HG02588 (cell line): Measurements from ENCODE around the gene FLNA.
"Not testable (repeated sequence)": the region's sequence is repeated elsewhere in the genome, so short reads cannot be mapped to it uniquely, and the experiment has no call there.

Source experiments
- ATAC-seq: cut with Tn5 transposase; IDR thresholded peaks from one replicate; pipeline ENCODE4 v1.9.1; 2021; ENCODE audit warnings: mild to moderate bottlenecking, moderate library complexity; ENCODE audit not compliant: unreplicated experiment

Gene FLNA

GRCh38 chrX:154308108-154308946, 66.1 kb downstream of the FLNA start:
- ATAC-seq, result no peak

DNA sequence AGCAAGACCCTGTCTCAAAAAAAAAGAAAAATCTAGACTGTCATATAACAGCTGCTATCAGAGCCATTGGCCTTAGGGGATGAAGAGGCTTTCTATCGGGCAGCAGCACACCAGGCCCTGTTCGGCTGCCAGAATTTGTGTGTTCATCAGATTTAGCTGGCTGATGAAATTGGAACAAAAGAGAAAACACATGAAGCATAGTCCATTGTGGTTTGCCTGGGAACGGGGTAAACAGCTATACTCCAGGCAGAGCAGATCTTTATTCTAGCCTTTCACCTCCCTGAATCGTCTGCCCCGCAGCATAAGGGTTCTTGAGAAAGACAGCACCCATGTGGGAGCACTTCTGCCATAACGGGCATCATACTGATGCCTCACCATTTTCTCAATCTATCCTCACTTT, 67.2 kb downstream of the FLNA start:
- no peak for ATAC-seq

DNA sequence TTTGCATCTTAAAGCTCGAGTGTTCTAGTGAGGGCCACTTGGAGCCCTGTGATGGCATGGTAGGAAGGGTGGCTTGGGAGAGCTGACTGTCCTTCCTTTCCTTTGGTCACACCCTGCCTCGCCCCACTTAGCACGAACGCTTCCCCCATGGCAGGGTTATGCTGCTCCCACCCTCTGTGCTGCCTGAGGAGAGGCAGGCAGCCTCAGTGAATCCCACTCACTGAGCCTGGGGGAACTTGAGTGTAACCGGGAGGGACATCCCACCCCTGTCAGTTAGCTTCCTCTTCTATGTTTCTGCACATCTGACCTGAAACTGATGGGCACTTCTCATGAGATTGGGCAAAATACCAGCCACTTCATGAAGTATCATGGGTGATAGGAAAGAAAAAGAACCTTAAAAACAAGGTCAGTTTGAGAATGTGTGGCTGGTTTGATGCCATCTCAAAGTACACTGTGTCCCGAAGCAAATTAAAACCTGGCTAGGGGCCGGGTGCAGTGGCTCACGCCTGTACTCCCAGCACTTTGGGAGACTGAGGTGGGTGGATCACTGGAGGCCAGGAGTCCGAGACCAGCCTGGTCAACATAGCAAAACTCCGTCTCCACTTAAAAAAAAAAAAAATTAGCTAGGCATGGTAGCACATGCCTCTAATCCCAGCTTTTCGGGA, 68.8 kb downstream of the FLNA start:
- no peak for ATAC-seq

DNA sequence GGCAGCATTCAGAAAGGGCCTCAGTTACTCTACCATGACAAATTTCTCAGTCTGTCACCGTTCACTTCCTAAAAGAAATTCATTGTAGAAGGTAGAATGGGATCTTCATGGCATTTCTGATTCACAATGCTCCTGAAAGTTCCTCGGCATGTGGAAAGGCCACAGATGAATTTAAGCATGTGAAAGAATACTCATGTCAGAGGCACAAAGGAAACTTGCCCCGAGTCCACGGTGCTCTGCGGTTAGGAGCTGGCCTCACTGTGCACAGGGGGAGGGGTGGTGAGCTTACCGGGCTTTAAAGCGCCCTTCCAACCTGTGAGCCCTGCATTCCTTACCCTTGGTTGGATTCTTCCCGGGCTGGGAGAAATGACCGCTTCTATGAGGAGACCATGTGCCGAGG, 69.6 kb downstream of the FLNA start:
- no peak for ATAC-seq

- no peak for ATAC-seq
Measured at GRCh38 chrX:154303476-154303875, 71.0 kb downstream of the FLNA start.

GRCh38 chrX:154302998-154303397, 71.4 kb downstream of the FLNA start:
- ATAC-seq, result not testable (repeated sequence)

- no peak for ATAC-seq
Measured at GRCh38 chrX:154300816-154301215, 73.6 kb downstream of the FLNA start.
